PC-3 (cell line): ENCODE measurements around the gene OR1K1.

Experiments used
- EZH2 ChIP-seq: fragments of 300-600 bp; sonication (generic); IDR thresholded peaks from one replicate; pipeline ENCODE4 v1.6.1; 2017; ENCODE audit warnings: antibody characterized with exemption, mild to moderate bottlenecking, low read length; ENCODE audit not compliant: unreplicated experiment
- TF ChIP-seq, protein P1 (sequence below): fragments of 300-600 bp; sonication (generic); conservative IDR thresholded peaks from 2 replicates; pipeline ENCODE4 v1.5.1; 2017; ENCODE audit warnings: antibody characterized with exemption, low read depth, mild to moderate bottlenecking, low read length

DNA sequence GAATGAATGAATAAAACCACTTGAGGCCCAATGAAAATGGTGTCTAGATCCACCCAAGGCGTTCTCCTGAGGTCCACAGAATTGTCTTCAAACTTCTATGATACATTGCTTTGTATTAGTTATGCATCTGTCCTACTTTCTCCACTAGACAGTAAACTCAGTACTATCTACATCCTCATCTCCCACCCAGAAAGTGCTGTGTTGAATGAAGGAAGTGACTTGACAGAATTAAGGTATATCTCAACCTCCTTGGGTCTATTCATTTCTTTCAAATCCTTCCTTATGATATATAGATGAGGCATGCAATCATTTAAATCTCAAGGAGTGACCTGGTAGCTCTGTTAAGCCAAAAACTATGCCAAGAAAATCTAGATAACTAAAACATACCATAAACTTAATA is 44.2 kb downstream of the OR1K1 start:
- TF ChIP-seq, protein P1, sequence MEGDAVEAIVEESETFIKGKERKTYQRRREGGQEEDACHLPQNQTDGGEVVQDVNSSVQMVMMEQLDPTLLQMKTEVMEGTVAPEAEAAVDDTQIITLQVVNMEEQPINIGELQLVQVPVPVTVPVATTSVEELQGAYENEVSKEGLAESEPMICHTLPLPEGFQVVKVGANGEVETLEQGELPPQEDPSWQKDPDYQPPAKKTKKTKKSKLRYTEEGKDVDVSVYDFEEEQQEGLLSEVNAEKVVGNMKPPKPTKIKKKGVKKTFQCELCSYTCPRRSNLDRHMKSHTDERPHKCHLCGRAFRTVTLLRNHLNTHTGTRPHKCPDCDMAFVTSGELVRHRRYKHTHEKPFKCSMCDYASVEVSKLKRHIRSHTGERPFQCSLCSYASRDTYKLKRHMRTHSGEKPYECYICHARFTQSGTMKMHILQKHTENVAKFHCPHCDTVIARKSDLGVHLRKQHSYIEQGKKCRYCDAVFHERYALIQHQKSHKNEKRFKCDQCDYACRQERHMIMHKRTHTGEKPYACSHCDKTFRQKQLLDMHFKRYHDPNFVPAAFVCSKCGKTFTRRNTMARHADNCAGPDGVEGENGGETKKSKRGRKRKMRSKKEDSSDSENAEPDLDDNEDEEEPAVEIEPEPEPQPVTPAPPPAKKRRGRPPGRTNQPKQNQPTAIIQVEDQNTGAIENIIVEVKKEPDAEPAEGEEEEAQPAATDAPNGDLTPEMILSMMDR: no peak
- no peak for TF ChIP-seq EZH2
